HG02623 (cell line): ENCODE results near the gene KLF9.

ENCODE experiments used
- ATAC-seq: cut with Tn5 transposase; IDR thresholded peaks from one replicate; pipeline ENCODE4 v1.9.1; 2021; ENCODE audit warnings: moderate library complexity; ENCODE audit not compliant: unreplicated experiment

KLF9 gene

DNA sequence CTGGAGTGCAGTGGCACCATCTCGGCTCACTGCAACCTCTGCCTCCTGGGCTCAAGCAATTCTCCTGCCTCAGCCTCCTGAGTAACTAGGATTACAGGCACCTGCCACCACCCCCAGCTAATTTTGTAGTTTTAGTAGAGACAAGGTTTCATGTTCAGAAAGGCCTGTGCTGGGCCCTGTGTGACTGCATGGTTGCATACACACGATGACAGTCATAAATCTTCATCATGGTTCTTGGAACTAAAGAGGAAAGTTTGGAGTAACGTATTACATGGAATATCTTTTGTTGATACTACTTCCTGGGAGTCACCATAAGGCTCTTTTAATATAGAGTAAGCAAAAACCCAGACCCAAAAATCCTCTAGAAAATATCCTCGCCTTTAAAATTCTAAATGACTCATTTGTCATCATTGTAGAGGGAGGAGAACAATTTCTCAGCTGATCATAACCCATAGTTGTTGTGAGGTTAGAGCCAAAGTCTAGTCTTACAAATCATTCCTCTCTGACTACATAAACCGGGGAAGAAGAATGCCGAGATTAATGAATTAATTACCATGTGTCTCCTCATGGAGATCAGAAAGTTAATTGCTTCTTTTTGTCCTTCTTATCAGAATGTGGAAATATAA is 47.0 kb downstream of the KLF9 start:
- no peak for ATAC-seq

DNA sequence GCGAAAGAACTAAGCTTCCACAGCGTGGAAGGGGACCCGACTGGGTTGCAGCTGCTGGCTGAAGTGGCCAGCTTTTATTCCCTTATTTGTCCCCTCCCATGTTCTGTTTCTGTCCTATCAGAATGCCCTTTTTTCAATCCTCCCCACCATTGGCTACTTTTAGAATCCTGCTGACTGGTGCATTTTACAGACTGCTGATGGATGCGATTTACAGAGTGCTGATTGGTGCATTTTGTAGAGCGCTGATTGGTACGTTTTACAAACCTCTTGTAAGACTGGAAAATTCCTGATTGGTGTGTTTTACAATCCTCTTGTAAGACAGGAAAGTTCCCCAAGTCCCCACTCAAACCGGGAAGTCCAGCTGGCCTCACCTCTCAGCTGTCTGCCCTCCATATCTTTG is 50.7 kb downstream of the KLF9 start:
- no peak for ATAC-seq

DNA sequence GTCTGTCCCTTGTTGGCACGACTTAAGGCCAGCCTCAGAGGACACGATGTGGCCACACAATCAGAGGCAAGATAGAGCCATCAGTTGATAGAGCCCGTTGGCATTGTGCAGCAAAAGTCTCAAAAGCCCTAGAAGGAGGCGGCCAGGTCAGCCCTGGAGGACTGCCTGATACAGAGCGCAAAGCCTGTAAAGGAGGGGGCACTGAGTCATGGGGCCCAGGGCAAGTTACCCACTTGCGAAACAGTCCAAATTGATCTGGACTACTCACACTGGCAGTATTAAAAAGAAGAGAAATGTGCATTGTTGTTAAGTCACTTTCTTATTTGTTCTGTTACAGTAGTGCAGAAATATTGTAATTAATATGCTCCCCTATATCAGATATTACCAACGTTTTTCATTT is 51.5 kb downstream of the KLF9 start:
- ATAC-seq, result no peak

DNA sequence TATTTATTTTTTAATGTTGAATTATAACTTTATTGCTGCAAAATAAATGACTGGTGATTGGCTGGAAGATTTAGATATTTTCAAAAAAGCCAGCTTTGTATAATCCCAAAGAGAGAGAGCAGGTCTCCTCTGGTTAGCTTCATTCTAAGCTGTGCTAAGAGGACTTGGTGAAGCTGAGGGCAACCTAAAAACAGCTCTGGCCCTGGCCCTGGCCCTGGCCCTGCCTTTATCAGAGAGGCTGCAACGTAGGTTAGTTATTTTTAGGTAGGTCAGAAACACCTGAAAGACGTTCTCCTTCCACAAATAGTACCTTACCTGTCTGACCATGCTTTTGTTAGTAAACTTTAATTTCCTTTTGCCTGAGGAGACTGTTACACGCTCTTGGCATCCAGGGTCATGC is 58.7 kb downstream of the KLF9 start:
- ATAC-seq, result no peak

DNA sequence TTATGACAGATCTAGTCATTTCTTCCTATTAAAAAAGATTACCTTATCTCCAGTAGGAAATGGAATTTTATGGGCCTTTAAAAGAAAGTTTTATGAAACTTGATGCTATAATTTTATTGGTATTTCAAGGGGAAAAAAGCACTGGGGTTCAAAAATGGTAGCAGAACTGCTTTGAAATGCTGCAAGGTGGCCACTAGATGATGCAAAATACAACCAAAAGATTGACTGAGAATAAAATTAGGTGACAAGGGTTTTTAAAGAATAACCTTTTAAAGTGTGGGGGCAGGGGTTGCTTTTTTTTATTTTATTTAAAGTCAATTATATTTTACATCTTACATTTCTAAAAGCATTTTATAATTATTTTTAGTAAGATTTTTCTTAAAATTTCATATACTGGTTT is 61.7 kb downstream of the KLF9 start:
- no peak for ATAC-seq

DNA sequence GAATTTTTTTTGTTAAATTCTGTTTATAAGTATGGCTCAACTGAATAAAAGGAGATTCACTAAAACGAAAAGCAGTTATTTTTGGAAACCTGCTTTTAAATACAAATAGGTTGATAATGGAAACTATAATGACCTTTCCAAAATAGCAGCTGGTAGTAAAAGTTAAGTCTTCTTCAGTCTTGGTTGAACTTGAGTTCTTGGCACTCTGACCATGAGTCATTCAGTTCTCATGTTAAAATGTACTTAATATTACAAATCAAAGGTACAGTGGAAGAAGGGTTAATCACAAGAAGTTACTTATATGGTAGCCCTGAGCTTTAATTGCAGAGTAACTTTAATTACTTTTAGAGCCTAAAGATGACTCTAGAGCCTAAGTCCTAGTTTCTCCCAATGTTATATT is 62.1 kb downstream of the KLF9 start:
- ATAC-seq, result no peak

DNA sequence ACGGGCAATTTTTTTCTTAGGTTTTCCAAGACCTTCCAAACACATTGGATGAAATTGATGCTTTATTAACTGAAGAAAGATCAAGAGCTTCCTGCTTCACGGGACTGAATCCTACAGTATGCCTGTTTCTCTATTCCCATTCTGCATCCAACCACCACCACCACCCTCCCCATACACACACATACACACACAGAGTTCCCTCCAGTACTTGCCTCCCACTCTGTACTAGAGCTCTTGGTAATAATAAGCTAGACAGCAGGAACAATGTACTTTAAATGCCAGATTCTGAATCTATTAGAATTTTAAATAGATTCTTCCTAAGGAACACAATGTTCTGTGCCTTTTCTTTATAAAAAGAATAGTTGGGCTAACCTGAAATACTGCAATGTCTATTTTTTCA is 67.4 kb downstream of the KLF9 start:
- no peak for ATAC-seq

DNA sequence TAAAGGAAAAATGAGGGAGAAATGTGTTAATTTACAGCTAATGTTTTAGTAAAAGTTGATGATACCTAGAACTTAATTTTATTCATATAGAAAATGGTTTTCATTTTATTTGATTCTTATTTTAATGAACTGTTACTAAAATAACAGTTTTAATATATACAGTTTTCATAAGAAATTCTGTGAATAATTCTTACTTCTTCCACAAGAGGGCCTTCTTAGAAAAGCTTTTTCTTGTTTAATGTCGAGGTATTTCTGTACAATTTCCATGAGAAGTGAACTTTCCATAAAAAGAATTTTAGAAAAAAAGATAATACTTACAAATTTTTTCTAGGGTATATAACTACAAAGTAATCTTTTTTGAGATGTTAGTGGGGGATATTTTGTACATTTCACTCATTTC is 73.9 kb downstream of the KLF9 start:
- no peak for ATAC-seq
